GM12801 (cell line): ENCODE results near the gene CILP.

Experiments used
- CTCF ChIP-seq: IDR thresholded peaks from one replicate; pipeline ENCODE4 v1.5.1; 2011; ENCODE audit warnings: control low read depth; ENCODE audit not compliant: insufficient read length; ENCODE audit errors: extremely low read depth

CILP gene

GRCh38 chr15:65146438-65146837 lies 64.8 kb downstream of the CILP start:
- TF ChIP-seq CTCF, result no peak
